Anterior cingulate cortex (tissue), 58 donors: ENCODE results near the gene ACO2.
"Not testable (repeated sequence)": the region's sequence is repeated elsewhere in the genome, so short reads cannot be mapped to it uniquely, and the experiment has no call there.

Experiments
- DNase-seq, 58 donors: peaks; one replicate each; lab custom pipeline; 2025; lab: John Stamatoyannopoulos, UW

The ACO2 gene

DNA sequence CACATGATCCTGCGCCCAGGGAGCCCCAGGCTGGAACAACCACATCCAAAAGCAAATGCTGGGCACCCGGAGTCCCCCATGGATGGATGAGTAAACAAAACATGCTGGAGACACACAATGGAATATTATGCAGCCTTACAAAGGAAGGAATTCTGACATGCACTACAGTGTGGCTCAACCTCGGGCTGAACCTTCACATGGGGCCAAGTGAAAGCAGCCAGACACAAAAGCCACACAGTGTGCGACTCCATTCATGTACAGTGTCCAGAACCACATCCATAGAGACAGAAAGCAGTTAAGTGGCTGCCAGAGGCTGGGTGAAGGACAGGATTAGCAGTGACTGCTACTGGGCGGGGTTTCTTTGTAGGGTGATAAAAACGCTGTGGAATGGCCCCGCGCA, 65.3 kb downstream of the ACO2 start:
- DNase-seq, result peak in 1 of 58 donors; percentile 62

DNA sequence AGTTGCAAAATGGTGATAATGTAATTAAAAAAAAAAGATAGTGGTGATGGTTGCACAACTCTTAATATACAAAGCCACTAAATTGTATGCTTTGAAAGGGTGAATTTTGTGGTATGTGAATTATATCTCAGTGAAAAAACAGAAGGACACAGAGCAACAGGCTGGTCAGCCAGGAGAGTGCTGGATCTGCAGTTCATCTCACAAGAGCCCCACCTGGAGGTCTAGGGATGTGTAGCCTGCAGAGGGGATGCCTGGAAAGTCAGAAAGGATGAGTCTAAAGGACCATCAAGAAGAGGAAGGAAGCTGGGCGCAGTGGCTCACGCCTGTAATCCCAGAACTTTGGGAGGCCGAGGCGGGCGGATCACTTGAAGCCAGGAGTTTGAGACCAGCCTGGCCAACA, 66.3 kb downstream of the ACO2 start:
- no peak for DNase-seq

DNA sequence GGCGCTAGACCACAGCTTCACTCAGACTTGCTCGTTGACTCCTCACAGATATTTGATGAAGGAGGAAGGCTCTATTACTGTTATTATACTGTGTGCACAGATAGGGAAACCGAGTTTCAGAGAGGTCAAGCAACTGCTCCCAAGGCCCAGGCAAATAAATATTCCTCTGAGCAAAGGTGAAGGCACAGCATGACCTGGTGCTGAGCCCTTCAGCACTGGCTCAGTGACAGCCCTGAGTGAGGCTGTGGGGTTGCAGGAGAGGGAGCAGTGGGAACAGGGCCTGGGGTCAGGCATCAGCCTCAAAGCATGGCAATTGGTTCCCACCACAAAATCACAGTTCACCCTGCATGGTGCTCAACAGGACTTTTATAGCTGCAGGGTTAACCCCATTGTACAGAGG, 68.3 kb downstream of the ACO2 start:
- DNase-seq, result no peak

DNA sequence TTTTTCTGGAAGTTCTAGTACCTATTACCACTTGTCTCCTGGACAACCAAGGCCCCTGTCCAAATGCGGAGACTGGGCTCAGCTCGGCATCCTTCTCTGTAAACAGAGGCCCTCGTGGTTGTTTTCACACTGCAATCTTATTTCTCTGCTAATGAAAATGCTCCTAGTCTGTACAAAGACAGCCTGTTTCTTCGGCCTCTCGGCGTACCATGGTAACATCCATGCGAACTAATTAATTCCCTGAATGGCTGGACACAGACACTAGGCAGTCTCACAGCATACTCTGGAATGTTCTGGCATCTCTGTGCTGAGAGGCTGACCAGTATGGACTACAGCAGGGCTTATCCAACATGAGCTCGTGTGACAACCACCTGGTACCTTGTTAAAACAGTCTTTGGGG, 69.7 kb downstream of the ACO2 start:
- DNase-seq, result peak in 48 of 58 donors; percentile 27 to 93 (median 70)

DNA sequence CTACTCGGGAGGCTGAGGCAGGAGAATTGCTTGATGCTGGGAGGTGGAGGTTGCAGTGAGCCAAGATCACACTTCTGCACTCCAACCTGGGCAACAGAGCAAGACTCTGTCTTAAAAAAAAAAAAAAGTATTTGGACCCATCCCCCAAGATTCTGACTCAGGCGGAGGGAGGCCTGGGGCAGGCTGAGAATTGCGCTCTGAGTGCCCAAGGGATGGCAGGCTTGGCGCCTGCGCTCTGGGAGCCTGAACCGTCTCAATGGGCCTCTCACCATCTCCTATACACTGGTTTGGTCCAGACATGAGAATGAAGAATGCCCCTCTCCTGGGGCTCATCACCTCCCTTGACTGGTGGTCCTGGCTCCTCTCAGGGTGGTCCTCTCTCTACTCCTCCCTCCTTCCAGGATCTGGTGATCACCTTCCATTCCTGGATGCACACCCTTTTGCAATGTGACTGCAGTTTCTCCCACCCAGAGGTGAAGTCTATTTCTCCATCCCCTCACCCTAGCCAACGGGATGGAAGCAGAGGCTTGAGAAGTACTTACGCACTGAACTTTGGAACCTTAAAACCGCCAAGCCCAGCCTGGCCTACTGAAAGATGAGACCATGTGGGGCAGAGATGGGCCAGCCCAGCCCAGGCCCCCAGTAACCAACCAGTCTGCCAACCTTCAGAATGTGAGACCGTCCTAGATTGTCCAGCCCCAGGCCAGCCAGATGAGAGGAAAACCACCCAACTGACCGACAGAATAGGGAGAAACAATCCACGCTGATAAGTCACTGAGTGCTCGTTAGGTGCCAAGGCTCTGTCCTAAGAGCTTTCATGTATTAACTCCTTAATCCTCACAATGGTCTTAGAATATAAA, 70.5 kb downstream of the ACO2 start:
- DNase-seq, result peak in 2 of 58 donors; percentile 17 to 32

DNA sequence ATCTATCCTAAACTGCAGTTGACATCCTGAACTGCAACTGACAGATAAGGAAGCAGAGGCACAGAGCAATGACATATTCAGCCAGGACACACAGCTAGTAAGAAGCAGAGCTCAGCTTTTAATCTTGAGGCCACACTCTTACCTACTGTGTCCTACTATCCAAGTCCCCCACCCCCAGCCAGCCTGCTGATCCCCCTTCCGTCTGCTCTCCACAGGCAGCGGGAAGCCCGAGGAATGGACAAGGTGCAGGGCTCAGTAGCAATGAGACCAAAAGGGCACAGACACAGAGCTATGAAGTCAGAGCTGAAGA, 71.0 kb downstream of the ACO2 start:
- no peak for DNase-seq

DNA sequence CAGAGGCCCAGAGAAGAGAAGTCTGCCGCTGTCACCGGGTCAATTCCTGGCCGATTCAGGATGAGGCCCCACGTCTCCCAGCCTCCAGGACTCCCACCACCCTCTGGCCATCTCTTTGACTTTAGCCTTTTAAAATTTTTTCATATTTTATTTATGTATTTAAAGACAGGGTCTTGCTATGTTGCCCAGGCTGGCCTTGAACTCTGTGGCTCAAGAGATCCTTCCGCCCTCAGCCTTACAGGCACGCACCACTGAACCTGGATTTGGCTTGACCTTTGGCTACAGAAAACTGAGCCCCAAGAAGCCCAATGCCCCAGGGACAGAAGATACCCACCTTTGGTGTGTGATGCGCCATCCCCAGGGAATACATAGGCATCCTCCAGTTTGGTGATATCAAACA, 71.4 kb downstream of the ACO2 start:
- no peak for DNase-seq

DNA sequence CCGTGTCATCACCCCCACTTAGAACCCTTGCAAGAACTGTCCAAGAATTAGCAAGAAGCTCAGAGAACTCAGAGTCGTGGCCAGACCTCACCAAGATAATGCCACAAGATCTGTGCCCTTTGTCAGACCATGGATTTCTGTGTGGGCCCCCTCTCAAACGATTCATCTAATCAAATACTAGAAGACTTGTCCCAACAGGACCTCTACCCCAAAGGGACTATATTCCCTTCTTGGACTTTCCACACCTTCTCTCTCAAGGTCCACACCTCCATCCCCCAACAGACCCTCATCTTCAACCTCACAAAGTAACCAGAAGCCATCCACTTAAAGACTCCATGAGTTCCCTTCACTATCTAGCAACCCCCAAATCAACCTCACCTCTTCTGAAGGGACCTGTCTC, 72.6 kb downstream of the ACO2 start:
- DNase-seq, result no peak

DNA sequence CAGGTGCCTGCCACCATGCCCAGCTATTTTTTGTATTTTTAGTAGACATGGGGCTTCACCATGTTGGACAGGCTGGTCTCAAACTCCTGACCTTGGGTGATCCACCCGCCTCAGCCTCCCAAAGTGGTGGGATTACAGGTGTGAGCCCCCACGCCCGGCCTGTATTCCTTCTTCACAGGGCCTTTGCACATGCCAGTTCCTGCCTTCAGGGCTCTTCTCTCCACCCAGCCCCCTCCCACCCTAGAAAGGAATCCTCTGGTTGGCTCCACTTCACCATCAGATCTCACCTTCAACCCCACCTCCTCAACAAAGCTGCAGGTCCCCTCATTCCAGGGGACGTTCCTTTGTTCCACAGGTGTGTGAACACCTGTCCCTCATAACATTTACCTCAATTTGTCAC, 73.3 kb downstream of the ACO2 start:
- DNase-seq, result no peak

DNA sequence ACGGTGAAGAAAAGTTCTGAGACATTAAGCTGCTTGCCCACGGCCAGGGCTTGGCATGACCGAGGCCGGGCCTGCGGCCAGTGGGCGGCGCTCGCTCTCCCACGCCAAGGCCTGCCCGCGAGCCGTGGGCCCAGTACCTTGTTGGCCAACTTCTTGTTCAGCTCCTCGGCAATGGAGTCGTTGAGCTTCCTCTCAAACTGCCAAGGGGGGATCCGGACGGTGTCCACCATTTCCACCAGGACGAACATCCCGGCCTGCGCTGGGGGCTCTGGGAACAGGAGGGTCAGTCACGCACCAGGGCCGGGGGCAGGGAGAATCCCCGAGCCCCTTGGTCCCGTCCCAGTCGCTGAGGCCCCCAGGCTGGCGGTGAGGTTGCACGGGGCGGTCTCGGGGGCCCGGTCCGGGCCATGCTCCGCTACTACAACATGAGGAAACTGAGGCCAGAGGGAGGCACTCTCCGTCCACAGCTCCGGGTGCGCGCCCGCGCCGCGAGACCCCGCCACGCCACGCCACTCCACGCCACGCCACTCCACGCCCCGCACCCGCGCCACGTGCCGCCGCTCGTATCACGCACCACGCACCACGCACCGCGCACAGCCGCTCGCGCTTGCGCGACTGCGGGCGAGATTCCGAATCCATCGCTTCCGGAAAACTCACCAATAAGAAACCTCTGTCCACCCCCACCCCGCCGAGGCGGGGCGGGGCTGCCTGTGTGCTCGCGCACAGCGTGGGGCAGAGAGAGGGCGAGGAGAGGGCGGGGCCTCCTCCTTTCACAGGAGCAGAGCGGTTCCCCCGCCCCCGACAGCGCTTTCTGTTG, 75.1 kb downstream of the ACO2 start, which contains the start of gene POLR3H:
TSS of gene POLR3H (minus strand) at position 617 of the 817 bp plus-strand sequence. CDS start at position 248, 369 bp downstream.
- DNase-seq, result peak; percentile 73 to 99 (median 97)

DNA sequence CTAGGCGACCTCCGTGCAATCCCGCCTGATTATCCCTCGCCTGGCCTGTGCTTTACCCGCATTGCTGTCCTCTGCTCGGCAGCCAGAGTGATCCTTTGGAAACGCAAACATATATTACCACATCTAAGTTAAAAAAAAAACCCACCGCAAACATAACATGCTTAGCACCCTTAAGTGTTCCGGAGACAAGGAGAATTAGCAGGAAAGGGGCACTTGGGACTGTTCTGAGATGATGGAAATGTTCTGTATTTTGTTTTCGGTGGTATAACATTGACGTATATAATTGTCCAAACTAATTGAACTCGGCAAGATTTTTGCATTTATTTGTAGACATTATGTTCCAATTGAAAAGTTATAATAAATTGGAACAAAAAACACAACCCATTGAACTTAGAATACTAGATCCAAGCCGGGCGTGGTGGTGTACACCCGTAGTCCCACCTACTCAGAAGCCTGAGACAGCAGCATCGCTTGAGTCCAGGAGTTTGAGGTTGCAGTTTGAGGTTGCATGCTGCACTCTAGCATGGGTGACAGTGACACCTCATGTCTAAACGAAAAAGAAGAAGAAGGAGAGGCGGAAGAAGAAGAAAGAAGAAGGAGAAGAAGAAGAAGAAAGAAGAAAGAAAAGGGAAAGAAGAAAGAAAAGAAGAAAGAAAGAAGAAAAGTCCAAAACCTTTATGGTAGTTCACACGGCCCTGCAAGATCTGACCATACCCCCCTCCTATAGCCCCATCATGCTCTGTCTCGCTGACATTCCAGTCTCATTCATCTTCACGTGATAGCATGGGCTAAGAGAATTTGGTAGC, 76.0 kb downstream of the ACO2 start:
- no peak for DNase-seq

DNA sequence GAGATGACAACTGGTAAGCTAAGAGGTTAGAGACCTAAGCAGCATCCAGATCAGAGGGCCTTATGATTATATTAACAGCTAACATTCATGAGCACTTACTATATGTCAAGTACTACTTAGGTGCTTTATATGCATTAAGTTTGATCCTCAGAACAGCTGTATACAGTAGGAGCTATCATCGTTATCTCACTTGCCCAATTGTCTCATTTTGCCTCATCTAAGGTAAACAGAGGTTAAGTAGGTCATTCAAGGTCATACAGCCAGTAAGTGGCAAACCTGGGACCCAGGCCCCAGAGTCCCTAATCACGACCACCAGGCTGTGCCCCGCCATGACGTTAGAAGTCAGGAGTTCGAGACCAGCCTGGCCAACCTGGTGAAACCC, 79.9 kb downstream of the ACO2 start:
- no peak for DNase-seq

DNA sequence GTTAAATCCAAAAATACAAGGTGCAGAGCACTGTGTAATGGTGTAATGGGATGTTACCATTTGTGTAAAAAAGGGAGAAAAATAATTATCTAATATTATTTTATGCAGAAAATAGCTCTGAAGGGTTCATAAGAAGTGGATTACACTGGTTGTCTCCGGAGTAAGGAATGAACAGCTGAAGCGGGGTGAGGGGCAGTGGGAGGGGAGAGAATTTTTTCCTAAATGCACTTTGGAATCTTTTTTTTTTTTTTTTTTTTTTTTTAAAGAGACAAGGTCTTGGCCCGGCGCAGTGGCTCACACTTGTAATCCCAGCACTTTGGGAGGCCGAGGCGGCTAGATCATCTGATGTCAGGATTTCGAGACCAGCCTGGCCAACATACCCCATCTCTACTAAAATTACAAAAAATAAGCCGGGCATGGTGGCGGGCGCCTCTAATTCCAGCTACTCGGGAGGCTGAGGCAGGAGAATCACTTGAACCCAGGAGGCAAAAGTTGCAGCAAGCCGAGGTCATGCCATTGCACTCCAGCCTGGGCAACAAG, 82.1 kb downstream of the ACO2 start:
- DNase-seq, result no peak

DNA sequence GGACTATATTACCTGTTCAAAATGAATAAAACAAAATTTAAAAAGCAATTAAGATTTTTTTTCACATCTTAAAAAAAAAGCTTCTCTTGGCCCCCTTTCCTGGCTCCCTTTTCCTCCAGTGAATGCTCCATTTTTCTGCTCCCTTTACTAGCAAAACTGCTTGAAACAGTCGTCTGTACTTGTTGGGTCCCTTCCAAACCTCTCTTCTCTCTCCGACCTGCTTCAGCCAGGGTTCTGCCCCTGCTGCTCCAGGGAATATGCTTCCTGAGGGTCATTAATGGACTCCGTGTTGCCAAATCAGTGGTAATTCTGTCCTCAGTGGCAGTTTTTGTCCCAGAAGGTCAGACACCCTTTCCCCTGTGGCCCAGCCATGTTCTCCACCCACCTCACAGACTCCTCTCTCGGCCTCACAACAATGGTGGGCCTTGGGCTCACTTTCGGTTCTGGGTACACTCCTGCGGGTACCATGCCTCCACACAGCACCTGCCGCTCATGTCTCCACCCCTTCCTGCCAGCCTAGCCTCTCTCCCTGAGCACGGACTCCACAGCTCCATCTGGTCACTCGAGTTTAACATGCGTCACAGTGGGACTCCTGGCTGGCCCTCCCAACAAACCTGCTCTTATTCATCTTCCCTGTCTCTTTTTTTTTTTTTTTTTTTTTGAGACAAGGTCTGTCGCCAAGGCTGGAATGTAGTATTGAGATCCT, 83.1 kb downstream of the ACO2 start:
- peak in 3 of 58 donors; percentile 33 to 48 (median 48) for DNase-seq

DNA sequence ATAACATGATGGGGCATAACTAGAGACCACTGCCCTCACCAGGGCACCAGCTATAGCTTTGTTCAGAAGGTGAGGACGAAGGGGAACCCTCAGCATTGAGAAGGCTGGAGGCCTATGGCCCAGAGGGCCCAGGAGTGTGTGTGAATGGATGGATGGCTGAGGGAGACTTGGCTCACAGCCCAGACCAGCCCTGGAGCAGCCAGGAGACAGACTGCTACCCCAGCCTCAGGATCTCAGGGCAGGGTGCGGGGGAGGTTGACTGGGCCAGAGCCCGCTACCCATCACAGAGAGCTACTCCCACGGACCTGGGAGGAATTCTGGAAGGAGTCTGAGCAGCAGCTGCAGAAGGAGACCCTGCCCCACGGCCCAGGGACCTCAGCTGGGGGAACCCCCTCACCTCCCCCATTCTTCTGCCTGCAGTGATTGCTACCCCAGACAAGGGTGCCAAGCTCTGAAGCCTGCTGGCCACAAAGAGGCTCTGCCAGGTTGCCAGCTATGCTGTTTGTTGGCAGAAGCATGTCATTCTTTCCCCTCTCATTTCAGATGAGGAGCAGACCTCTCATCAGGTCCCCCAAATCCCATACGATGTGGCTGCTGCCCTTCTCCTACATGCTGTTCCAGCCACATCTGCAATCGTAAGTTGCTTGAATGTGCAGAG, 86.5 kb downstream of the ACO2 start:
- DNase-seq, result peak in 8 of 58 donors; percentile 21 to 37 (median 27)

DNA sequence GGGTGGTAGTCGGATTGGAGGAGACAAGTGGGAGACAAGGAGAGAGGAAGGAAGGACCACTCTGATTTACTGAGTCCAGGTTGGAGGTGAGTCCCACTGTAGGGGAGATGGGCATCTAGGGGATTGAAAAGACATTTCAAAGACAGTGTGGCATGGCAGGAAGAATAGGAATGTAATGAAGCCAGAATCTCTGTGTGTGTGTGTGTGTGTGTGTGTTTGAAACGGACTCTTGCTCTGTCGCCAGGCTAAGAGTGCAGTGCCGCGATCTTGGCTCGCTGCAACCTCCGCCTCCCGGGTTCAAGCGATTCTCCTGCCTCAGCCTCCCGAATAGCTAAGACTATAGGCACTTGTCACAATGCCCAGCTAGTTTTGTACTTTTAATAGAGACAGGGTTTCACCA, 87.6 kb downstream of the ACO2 start:
- DNase-seq, result no peak

DNA sequence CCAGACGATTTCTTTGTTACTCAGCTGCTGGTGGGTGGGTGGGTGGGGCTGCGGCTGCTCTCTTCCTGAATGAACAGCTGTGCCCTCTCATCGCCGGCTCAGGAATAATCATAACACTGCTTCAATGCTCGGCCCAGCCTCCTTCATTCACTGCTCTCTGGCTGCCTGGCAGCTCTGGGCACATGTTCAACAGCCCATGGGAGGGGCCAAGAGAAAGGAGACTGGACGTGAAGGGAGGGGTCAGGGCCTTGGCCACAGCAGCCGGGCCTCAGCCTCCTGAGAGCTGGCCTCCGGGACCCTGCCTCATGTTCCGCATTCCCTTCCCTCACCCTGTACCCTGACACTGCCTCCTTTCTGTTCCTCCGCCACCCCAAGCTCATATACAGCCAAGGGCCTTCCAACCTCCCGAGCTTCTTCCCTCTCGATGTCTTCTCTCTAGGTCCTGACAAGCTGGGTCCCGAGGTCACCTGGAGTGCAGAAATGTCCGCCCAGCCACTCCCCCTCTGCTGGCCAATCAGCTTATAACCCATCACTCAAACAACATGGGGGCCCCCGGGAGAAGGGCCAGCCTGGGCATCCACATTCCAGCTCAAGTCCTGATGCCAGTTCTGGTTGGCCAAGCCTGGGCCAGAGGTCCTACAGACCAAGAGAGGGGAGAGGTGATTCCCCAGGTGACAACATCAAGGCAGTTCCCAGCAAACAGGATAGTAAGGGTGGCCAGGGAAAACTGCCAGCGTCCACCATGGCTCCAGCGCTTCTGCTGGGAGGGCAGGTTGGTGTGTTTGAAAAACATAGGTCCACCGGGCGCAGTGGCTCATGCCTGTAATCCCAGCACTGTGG, 88.7 kb downstream of the ACO2 start:
- DNase-seq, result peak in 54 of 58 donors; percentile 18 to 84 (median 60)

DNA sequence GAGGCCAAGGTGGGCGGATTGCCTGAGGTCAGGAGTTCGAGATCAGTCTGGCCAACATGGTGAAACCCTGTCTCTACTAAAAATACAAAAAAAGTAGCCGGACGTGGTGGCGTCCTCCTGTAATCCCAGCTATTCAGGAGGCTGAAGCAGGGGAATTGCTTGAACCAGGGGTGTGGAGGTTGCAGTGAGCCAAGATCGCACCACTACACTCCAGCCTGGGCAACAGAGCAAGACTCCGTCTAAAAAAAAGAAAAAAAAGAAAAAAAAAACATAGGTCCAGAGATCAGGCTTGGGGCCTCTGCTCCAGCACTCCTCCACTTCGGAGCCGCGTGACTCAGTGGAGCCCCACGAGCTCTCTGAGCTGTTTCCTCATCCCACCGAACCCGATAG, 89.3 kb downstream of the ACO2 start:
- not testable (repeated sequence) for DNase-seq

DNA sequence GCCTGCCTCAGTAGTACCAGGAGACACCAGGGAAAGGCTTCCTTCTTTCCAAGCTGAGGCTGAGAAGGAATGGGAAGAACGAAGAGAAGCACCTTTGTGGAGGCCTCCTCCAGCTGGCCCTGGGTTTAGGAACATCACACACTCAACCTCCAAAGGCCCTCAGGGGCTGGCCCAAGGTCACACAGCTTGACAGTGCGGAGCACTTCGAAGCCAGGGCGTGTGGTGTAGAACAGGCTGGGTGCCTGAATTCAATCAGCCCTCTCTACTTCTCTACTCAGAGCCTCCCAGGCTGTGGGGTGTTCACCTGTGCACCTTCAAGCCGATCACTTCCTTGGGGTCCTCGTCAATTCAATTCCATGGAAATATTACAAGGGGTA, 91.2 kb downstream of the ACO2 start:
- DNase-seq, result no peak
